Activated CD4-positive, CD25-positive, alpha-beta regulatory T cell treated with anti-CD3 and anti-CD28 coated beads, Interleukin-2, amount 50 U/mL, for 16 hours (primary cell): Measurements from ENCODE around the gene KLHL2.
"Not testable (repeated sequence)": the region's sequence is repeated elsewhere in the genome, so short reads cannot be mapped to it uniquely, and the experiment has no call there.

ENCODE experiments used
- DNase-seq: peaks from one replicate; pipeline ENCODE4 v3.0.0-alpha.2; 2020; ENCODE audit warnings: low read depth, low spot score

Gene KLHL2

DNA sequence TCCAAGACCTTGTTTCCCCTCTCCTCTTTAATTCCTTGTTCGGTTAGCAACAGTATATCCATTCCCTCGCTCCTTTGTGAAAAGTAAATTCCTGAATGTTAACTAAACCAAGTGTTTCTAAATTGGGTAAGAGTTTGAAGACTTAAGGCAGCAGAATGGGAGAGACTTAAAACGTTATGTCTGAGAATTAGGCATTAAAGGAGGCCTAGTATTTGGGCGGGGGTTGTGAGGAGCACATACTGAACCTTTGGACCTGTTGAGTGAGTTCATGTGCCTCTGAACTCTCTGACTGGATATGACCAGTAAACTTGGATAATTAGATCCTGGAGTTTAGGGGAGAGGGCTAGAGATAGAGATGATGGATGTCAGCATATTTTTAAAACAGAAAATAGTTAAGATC is 121.3 kb downstream of the KLHL2 start:
- DNase-seq: no peak

DNA sequence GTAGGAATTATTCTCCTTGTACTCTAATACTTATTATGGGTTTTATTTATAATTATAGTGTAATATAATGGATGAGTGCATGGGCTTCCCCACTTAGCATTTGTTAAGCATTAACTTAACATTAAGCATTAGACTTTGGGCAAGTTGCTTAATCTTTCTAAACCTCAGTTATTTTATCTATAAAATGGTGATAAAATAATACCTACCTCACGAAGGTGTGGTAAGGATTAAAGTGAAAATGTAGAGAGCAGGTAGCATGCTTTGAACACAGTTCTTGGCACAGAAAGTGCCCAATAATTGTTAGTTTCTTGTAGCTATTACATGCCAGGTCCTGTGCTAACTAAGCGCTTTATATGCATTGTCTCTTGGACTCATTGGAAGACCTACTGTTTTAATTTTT is 122.7 kb downstream of the KLHL2 start:
- no peak for DNase-seq

DNA sequence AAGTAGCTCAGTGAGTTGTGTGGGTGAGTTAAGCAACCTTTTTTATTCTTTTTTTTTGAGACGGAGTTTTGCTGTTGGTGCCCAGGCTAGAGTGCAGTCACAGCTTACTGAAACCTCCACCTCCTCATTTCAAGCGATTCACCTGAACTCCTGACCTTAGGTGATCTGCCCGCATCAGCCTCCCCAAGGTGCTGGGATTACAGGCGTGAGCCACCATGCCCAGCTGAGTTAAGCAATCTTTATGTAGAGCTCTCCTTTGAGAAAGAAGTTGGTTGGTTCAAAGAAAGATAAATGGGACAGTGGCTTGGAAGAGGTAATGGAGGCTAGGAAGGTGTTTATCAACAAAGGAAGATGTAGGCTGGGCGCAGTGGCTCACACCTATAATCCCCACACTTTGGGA is 123.3 kb downstream of the KLHL2 start:
- DNase-seq: no peak

DNA sequence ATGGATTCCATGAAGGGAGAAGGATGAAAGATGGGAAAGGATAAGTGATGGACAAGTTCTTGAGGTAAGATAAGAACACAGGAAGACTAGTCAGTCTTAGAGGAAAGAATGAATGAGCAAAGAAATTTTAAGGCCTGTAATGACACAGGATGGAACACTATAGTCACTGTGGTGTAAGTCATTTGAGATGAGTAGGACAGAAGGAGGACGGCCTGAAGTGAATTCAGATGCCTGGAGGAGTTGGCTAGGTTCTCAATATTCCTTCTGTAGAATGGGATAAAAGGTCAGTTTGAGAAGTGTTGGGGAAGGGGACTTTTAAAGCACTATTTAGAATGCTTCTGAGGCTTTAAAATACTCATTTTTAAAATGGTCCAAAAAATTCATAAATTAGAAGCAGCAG is 124.0 kb downstream of the KLHL2 start:
- no peak for DNase-seq

DNA sequence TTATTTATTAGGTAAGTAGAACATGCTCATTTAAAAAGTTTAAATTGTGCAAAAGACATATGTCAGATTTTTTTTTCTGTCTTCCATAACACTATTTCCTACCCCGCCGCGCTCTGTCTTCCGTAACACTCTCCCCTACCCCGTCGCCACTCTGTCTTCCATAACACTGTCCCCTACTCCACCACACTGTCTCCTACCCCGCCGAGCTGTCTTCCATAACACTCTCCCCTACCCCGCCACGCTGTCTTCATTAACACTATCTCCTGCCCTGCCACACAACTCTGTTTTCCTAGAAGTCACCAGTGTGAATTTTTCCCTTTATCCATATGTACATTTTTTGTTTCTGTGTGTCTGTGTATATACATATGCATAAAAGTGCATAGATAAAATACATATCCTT is 124.5 kb downstream of the KLHL2 start:
- no peak for DNase-seq

DNA sequence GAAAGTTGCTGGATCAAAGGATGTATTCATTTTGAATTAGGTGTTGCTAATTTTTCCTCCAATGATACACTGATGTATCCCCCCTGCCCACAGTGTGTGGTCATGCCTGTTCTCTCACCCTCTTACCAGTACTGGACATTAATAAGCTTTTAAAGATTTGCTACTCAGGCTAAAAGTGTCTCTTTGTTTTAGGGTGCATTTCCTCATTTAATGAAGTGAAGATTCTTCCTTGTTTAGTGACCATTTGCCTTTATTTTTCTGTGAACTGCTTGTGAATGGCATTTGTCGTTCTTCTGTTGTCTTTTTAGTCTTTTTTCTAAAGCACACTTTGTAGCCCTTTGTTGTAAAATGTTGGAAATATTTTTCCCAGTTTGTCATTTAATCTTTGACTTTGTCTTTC is 125.1 kb downstream of the KLHL2 start:
- DNase-seq: no peak

DNA sequence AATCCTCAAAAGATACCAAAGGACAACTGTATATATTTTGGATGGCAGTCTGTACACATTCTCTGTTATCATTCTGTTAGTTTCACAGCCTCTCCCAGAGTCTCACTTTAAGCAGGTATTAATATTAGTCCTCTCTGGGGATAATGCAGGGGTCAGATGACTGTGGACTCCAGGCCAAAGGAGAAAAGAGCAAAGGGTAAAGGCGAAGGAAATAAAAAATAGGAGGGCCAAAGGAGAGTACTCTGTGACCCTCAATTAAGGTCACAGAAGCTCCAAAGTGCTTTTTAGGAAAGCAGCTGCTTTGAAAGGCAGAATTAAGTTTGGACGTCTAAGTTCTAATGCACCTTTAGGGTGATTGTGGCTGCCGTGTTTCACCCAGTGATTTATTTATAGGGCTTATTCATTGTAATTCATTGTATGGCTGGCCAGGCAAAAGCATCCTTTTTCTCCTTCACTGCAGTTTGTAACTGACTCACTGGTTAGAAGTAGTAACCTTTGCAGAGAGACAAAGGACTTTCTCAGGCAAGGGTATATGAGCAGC is 127.9 kb downstream of the KLHL2 start:
- no peak for DNase-seq

DNA sequence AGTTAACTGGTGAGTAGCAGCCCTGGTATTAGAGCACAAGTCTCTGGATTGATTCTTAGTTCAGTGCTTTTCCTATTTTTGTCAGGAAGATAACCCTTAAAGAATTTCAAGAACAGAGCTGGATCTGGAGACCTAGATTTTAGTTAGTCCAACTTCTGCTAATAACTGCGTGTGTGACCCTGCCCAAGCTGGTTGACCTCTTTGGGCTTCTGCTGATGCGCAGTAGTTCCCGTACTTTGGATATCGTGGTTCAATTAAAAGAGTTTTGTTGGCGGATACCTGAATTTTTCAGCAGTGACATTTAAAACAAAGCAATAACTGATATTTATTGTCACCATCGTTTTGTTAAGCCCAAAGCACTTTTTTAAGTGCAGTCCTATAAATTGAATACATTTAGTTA is 129.4 kb downstream of the KLHL2 start:
- DNase-seq: no peak

DNA sequence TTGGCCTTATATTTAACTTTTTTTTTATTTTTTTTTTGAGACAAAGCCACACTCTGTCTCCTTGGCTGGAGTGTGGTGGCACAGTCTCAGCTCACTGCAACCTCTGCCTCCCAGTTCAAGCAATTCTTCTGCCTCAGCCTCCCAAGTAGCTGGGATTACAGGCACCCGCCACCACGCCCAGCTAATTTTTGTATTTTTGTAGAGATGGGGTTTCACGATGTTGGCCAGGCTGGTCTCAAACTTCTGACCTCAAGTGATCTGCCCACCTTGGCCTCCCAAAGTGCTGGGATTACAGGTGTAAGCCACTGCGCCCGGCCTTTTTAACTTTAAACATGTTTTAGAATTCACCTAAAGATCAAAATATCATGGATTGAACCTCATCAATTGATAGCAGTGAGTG is 135.0 kb downstream of the KLHL2 start:
- DNase-seq: not testable (repeated sequence)

DNA sequence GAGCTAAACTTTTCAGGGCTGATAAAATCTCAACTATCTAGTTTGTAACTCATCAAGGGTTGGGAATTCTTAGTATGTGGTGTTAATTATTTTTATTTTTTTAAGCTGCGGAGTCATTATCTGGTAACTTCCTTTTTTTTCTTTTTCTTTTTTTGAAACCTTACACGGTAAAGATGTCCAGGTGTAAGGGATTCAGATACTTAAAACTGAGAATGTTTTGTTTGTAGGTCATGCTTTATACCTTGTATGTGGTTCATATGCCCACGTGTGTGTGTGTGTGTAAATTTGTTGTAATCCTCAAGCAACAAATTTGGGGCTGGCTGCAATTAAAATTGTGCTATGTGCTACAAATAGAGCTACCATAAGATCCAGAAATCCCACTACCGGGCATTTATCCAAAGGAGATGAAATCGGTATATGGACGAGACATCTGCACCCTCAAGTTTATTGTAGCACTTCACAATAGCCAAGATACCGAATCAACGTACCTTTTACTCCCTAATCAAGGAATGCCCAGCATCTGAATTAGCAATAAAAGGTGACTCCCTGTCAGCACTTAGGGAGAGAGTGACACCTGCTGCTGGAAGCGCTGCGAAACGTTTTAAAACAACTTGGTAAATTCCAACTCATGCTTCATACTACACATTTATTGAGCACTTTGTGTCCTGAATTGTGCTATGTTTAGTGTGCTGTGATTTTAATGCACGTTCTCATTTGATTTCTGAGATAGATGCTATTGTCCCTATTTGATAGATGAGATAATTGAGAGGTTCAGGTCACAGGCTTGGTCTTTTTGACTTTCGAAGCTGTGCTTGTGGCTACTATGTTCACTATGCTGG is 136.2 kb downstream of the KLHL2 start:
- no peak for DNase-seq

DNA sequence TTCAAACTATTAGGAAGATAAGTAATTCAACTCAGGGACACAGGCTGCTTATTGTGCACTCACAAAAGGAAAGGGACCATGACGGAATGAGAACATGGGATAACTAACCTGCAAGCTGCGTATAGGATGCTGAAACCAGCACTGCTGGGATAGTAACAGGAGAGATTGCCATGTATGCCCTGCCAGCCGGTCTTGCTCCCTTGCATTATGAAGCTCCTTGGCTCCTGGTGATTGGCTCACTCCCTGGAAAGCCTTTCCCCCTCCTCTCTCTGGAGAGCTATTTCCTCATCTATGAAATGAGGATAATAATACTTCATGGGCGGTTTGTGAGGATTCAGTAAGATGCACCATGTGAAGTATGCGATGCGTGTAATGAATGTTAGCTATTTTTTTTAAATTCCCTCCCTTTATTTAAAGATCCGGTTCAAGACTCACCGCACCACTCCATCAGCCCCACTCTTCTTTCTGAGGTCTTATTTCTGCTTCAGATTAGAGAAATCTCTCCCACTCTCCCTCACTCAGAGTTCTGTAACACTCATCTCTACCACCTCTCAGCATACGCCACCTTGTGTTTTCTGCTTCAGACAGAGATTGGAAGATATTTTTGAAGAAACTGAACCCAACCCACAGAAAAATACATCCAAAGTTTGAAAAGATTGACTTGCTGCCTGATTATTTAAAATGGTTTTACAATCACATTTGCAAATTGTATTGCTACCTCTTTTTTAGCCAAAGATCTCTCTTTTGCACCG is 138.5 kb downstream of the KLHL2 start:
- DNase-seq: no peak

DNA sequence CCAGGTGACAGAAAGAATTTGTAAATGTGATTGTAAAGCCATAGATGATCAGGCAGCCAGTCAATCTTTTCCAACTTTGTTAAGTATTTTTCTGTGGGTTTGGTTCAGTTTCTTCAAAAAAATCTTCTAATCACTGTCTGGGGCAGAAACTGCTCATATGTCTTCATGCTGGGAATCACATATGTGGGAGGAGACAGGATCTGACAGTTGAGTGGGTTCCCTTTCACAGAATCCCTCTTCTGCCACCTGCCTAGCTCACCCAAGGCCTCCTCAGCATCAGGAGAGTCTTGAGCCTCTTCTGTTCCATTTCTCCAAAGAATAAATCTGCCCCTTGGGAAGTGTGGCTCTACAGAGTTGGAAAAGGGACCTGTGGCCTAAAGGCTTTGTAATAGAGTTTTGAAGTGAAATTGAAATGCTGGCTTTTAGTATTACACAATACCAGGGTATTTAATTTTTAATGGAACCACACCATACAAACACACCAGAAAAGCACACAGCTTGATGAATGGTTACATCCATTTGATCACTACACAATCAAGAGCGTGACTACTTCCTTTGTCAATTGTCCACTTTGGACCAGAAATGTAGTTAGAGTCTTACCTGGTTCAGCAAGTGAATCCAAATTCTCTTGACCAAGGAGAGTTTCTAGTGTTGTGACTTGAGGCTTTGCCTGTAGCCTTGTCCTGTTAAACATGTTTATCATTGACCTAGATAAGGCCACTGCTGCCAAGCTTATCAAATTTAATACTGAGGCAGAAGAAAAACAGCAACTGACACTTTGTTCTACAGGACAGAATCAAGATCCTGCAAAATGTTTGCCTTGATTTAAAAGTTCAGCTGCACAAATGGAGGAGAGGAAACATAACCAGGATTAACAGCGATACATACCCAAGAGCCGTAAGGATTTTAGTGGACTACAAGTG is 140.5 kb downstream of the KLHL2 start:
- DNase-seq: no peak

DNA sequence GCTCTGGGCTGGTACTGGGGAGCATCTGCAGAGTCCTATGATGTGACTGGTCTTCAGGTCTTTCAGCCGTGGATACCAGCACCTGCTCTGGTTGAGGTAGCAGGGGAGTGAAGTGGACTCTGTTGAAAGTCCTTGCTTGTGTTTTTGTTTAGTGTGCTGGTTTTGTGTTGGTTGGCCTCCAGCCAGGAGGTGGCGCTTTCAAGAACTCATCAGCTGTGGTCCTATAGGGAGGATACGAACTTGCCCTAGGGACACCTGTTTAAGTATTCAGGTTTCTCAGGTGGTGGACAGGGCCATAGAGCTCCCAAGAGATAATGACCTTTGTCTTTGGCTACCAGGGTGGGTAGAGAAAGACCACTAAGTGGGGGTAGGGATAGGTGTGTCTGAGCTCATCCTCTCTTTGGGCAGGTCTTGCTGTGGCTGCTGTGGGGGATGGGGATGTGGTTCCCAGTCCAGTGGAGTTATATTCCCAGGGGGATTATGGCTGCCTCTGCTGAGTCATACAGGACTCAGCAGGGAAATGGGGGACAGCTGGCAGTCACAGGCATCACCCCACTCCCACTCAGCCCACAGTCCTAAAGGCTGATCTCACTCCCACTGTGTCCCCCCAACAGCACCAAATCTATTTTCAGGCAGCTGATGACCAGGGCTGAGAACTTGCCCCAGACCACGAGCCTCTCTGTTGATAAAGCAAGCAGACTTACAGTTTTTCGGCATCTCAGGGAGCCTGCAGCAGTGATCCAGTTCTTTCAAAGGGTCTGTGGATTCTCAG is 144.2 kb downstream of the KLHL2 start:
- DNase-seq: no peak

DNA sequence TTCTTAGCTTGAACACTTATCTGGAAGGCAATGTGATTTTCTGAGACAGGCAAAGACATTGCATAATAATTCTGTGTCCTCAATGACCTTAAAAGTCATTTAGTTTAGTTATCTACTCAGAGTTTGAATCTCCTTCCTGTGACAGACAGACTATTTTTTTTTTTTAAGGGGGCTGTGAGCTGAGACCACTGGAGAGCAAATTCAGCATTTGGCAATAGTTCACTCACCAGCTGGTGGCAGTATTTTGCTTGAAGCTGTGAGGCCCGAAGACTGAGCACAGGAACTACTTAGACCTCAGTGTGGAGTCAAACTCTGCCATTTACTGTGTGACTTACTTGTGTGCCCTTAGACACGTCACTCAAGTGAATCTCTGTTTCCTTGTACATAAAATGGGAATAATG is 148.5 kb downstream of the KLHL2 start:
- DNase-seq: no peak

DNA sequence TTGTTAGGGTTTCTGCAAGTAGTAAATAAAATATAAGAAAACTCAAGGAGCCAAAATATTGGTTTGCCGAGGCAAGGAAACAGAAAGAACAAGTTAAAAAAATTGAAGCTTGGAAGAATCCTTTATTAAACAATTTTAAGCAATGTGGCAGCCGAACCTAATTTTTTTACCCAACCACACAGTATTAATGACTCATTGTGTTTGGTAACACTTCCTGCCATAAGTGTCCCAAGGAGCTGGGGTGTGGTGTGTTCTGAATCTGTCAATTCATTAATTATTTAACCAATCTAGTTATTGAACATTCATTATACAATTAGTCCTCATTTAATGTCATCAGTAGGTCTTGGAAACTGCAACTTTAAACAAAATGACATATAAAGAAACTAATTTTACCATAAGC is 152.1 kb downstream of the KLHL2 start:
- DNase-seq: no peak

DNA sequence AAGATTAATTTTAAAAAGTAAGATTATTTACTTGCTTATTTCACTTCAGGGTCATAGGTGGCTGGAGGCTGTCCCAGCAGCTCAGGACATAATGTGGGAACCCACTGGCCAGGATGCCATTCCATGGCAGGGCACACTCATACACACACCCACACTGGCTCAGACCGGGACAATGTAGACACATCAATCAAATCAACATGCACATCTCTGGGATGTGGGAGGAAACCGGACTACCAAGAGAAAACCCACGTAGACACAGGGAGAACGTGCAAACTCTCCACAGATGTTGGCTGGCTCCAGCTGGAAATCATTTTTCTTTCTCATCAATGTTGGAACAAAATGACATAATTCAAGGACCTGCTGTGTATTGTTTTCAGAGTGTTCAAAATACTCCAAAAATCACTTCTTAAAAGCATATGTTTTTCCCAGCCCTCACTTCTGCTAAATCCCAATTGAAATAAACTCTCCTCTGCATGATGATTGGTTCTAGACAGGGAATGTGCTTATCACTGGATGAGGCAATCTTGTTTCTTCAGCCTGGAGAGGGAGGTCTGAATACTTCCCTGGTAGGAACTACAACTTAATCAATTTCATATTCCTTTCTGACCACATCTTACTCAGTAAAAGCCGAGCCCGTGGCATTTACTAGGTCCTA is 152.8 kb downstream of the KLHL2 start:
- no peak for DNase-seq

DNA sequence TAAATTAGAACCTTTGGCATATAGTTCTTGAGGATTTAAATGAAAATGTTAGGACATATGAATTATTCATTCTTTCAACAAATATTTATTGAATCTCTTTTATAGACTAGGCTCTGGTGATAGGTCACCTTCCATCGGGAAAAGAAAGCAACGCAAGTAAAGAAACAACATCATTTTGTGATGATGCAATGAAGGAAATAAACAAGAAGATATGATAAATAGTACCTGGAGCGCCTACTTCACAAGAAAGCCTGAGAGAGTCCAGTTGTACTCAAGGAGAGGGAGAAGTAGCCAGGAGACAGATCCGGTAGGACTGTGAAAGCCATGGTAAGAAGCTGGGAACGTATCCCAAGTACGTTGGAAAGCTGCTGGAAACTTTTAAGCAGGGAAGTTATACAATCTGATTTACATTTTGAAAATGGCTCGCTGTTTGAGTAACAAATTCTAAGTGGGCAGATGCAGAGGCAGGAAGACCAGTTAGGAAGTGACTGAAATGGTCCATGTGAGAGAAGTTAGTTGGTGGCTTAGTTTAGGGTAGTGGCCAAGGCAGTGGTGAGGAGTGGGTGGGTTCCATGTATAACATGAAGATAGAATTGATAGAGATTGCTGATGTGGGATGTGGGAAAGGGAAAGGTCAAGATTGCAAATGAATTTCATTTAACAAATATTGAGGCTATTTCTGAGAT is 153.8 kb downstream of the KLHL2 start:
- no peak for DNase-seq

DNA sequence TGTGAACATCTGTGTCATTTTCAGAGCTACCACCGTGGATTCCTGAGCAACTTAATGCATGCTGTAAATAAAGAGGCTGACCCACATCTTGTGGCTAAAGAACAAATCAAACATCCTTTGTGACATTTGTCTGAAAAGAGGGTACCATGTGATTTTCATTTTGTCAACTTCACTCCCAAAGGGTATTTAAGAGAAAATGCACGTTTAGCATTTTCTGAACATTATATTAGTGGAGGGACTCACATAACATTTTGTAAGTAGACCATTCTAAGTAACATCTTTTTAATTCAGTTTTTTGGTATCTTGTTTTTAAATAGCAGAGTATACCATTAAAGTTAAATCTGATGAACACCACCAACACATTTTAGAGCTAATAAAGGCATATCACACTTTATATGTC is 154.4 kb downstream of the KLHL2 start:
- no peak for DNase-seq

DNA sequence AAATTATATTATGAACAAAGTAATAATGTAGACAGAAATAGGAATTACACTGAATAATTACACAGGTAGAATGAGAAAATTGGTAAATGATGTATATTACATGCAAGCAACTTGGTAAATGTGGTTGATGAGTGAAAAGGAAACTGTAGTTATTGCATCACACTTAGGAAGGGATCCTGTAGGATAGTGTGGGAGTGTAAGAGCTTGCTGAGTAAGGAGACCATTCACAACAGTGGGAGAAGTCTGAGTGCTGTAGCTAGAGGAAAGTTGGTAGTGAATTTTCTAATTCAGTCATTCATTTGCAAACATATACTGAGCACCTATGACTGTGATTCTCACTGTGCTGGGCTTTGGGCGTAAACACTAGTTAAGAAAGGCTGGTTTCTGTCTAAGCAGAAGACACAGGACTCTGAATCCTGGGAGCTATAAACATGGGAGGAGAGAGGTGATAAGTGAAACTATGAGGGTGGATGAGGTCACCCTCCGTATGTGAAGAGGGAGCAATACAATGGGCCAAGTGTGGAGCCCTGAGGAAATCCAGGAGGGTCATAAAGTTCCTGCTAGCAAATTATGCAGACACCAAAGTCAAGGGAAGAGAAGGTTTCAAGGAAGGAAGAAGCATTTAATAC is 157.2 kb downstream of the KLHL2 start:
- DNase-seq: no peak
